T47D (cell line): Measurements from ENCODE around the gene SLC5A9.
"Not testable (repeated sequence)": the region's sequence is repeated elsewhere in the genome, so short reads cannot be mapped to it uniquely, and the experiment has no call there.

Experiments
- DNase-seq, 2 experiments: peaks; one replicate each; pipeline versions ENCODE4 v3.0.0 to v3.0.0-alpha.2; 2011 to 2012; ENCODE audit warnings: low read depth in 1 of 2, low spot score in 1 of 2
- JUND ChIP-seq: IDR thresholded peaks from 2 replicates; pipeline ENCODE4 v1.6.1; 2012; ENCODE audit warnings: low read depth
- in situ Hi-C: cut with HindIII; loops from 2 replicates; pipeline ENCODE4 v1.10.0; 2016; ENCODE audit warnings: low sequenced_read_pairs, low pct_unique_long_range_greater_than_20kb

Gene SLC5A9

GRCh38 chr1:48202030-48202752, 20.3 kb upstream of the SLC5A9 start:
- TF ChIP-seq JUND: no peak
- in situ Hi-C loops: no loop called here
- DNase-seq: peak in 1 of 2 experiments; percentile 65

- TF ChIP-seq JUND: no peak
- in situ Hi-C loops: no loop called here
- peak in 1 of 2 experiments; percentile 42 for DNase-seq
These were observed 19.1 kb upstream of the SLC5A9 start for GRCh38 chr1:48203287-48203900.

DNA sequence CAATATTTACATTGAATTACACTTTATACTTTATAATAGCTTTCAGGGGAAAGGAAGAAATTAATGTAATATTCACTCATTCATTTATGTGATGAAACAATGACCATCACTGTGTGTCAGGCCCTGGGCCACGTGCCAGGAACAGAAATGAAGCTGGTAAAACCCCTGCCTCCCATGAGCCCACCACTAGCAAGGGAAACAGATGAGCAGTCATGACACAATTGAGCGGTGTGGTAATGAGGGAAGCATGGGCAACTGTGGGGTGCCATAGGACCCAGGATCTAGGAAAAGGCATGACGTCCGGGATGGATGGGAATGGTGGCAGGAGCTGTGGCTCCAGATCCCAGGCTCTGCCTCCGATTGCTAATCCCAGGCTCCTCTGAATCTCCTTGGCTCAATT, 17.0 kb upstream of the SLC5A9 start:
- TF ChIP-seq JUND: no peak
- in situ Hi-C loops: no loop called here
- no peak for DNase-seq

DNA sequence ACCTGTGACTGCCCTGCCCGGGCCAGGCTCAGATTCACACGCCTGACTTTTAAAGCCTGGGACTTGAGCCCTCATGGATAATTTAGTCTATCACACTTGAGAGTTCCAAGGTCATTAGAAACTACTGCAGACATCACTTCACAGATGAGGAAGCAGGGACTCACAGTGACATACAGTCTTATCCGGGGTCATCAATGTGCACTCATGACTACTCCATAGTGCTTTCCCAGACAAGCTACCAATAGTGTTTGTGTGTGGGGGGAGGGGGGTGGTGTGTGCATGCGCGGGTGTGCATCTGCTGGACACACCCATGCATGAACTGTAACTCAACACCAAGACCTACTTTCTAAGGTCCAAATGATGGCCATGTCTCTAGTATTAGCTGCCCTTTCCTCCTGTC, 16.1 kb upstream of the SLC5A9 start:
- in situ Hi-C loops: no loop called here
- DNase-seq: no peak
- TF ChIP-seq JUND: no peak

- no peak for DNase-seq
- TF ChIP-seq JUND: no peak
- in situ Hi-C loops: no loop called here
These were observed 15.4 kb upstream of the SLC5A9 start for GRCh38 chr1:48207131-48207530.

DNA sequence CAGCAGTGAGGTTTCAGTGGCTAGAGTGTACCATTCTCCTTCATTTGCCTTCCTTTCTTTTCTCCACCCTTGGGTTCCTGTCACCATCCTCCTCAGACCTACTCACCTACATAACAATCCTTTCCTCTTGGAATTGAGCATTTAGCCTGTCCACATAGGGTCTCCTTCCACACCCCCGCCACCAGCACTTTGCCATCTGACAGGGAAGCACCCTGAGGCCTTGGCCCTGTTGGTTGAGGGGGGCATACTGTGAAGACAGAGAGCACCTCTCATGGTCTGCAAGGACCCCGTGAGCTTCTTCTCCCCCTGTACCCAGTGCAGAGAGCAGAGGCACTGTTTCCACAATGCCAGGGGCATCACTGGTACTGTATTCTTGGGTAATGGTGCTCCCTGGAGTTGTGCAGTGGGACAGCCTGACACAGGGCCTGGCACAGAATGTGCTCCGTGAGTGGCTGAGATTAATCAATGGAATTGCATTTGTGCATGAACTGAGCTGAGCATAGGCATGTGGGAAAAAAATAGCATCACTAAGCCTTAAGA, 14.9 kb upstream of the SLC5A9 start:
- TF ChIP-seq JUND: no peak
- in situ Hi-C loops: no loop called here
- no peak for DNase-seq

GRCh38 chr1:48208251-48208650, 14.3 kb upstream of the SLC5A9 start:
- DNase-seq: no peak
- TF ChIP-seq JUND: no peak
- in situ Hi-C loops: no loop called here

GRCh38 chr1:48208652-48209051, 13.9 kb upstream of the SLC5A9 start:
- in situ Hi-C loops: no loop called here
- no peak for TF ChIP-seq JUND
- DNase-seq: no peak

DNA sequence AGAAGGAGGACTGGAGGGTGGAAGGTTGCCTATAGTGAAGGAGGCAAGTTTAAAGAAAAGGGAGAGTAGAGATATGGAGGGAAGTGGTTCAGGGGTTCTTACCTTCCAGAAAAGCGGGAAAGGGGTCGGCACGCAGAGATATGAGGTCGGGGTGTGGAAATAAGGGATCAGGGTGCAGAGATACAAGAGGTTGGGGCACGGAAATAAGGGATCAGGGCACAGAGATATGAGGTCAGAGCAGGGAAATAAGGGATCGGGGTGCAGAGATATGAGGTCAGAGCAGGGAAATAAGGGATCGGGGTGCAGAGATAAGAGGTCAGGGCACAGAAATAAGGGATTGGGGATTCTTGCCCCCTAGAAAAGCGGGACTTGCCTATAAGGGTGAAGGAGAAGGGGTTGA, 9.1 kb upstream of the SLC5A9 start:
- in situ Hi-C loops, DNase-seq: not testable (repeated sequence)

- in situ Hi-C loops: not testable (repeated sequence)
These were observed 8.2 kb upstream of the SLC5A9 start for GRCh38 chr1:48214366-48214765.

GRCh38 chr1:48214820-48215219, 7.7 kb upstream of the SLC5A9 start:
- in situ Hi-C loops: no loop called here

More at GRCh38 chr1:48214366-48214765, 8.2 kb upstream of the SLC5A9 start:
- DNase-seq: not testable (repeated sequence)

GRCh38 chr1:48215222-48215621, 7.3 kb upstream of the SLC5A9 start:
- in situ Hi-C loops: no loop called here
- DNase-seq: no peak
- no peak for TF ChIP-seq JUND

More at GRCh38 chr1:48214820-48215219, 7.7 kb upstream of the SLC5A9 start:
- peak; percentile 9 to 48 for DNase-seq
- no peak for TF ChIP-seq JUND

GRCh38 chr1:48215889-48216288, 6.6 kb upstream of the SLC5A9 start:
- in situ Hi-C loops: no loop called here
- no peak for TF ChIP-seq JUND
- no peak for DNase-seq
